Natural killer cell (primary cell): ENCODE measurements around the gene MMADHC. TPM values are rescaled to one million over a fixed set of nuclear protein-coding genes. Genes with fewer than 3 reads are reported as not detected.

Experiments
- ATAC-seq, 3 donors: fragments of 150-1000 bp in 2 of 3; fragments of 200-7000 bp in 1 of 3; cut with Tn5 transposase; 1 replicate in 1 of 3; 2 replicates in 2 of 3; pipeline ENCODE4 v1.10.0; 2021; ENCODE audit warnings: mild to moderate bottlenecking in 2 of 3, moderate library complexity in 2 of 3
- DNase-seq, 2 donors: peaks; one replicate each; pipeline versions ENCODE4 v3.0.0 to v3.0.0-alpha.2; 2013 to 2021; ENCODE audit warnings: mixed read lengths in 1 of 2
- H3K27ac ChIP-seq: one replicate; pipeline ENCODE4 v1.5.1; 2013; ENCODE audit warnings: mild to moderate bottlenecking, low read length
- H3K27me3 ChIP-seq: one replicate; pipeline ENCODE4 v1.6.1; 2013; ENCODE audit warnings: low read length; ENCODE audit not compliant: control insufficient read depth, insufficient read depth
- H3K36me3 ChIP-seq: one replicate; pipeline ENCODE4 v1.6.1; 2013; ENCODE audit warnings: low read length; ENCODE audit not compliant: control insufficient read depth, insufficient read depth
- H3K4me1 ChIP-seq: one replicate; pipeline ENCODE4 v1.6.1; 2013; ENCODE audit warnings: low read length; ENCODE audit not compliant: control insufficient read depth, insufficient read depth
- H3K4me3 ChIP-seq: one replicate; pipeline ENCODE4 v1.5.1; 2013; ENCODE audit warnings: low read length
- H3K9me3 ChIP-seq: one replicate; pipeline ENCODE4 v1.6.1; 2013; ENCODE audit warnings: low read length; ENCODE audit not compliant: control insufficient read depth, insufficient read depth
- H3K27ac Mint-ChIP-seq, 2 donors: one replicate each; pipeline ENCODE4 v1.8.0; 2022; ENCODE audit warnings: mild to moderate bottlenecking in 2 of 2, mixed read lengths in 2 of 2, moderate library complexity in 1 of 2
- H3K27me3 Mint-ChIP-seq, 2 donors: one replicate each; pipeline ENCODE4 v1.8.0; 2022; ENCODE audit warnings: low read depth in 2 of 2, mixed read lengths in 2 of 2
- H3K36me3 Mint-ChIP-seq: one replicate; pipeline ENCODE4 v1.8.0; 2022; ENCODE audit warnings: mixed read lengths
- H3K4me1 Mint-ChIP-seq, 2 donors: one replicate each; pipeline ENCODE4 v1.8.0; 2022; ENCODE audit warnings: mixed read lengths in 2 of 2
- H3K4me3 Mint-ChIP-seq: one replicate; pipeline ENCODE4 v1.8.0; 2022; ENCODE audit warnings: mild to moderate bottlenecking, moderate library complexity, mixed read lengths
- H3K9me3 Mint-ChIP-seq, 2 donors: one replicate each; pipeline ENCODE4 v1.8.0; 2022; ENCODE audit warnings: mixed read lengths in 2 of 2
- CTCF ChIP-seq: fragments of 200-600 bp; IDR thresholded peaks from one replicate; pipeline ENCODE4 v1.8.0; 2022; ENCODE audit warnings: antibody characterized with exemption
- WGBS: methylation state at CpG from one replicate; pipeline ENCODE4 v1.1.7; 2013; ENCODE audit warnings: missing lambda C conversion rate; ENCODE audit not compliant: insufficient coverage; 5-methylcytosine and 5-hydroxymethylcytosine counted together
- intact Hi-C: fragments of 100-400 bp; cut with micrococcal nuclease; formaldehyde crosslinking; loops from one replicate; pipeline ENCODE4 v1.14.2; 2022
- total RNA-seq, 4 donors: library from RNA; stranded (reverse); fragments of 120-200 nt in 1 of 4; gene quantifications; one replicate each; pipeline versions ENCODE4 v1.2.3 to v1.2.4, GENCODE V29; 2013 to 2022

Gene MMADHC
- total RNA-seq, 3 donors from 2014 or later (not counting 1 experiment from before 2014, with no cell fraction given): 59.6 to 73.9 (median 65.7) TPM

GRCh38 chr2:149575752-149576151, 11.8 kb downstream of the MMADHC start:
- Histone ChIP-seq H3K4me3 (no peak overlapping the region), H3K9me3 (no peaks in the 10 kb centered on the region), H3K36me3 (peaks cover 77% of the 10 kb centered on the region), H3K27me3 (no peaks in the 10 kb centered on the region), H3K27ac (no peak overlapping the region), H3K4me1 (no peaks in the 10 kb centered on the region)
- WGBS: no CpG with 5 or more reads among the region's 2 CpGs
- no peak for TF ChIP-seq CTCF
- Mint-ChIP-seq H3K4me1 (peaks cover 24 to 37% of the 10 kb centered on the region in 2 donors), H3K4me3 (no peak overlapping the region), H3K27ac (no peak overlapping the region), H3K27me3 (no peaks in the 10 kb centered on the region), H3K9me3 (no peaks in the 10 kb centered on the region), H3K36me3 (peaks cover 26% of the 10 kb centered on the region)
- ATAC-seq: no peak
- no peak for DNase-seq
- intact Hi-C loops: no loop called here

GRCh38 chr2:149575277-149575676, 12.3 kb downstream of the MMADHC start:
- H3K27ac Mint-ChIP-seq: peak overlapping the region; percentile 39 to 48

GRCh38 chr2:149573760-149574159, 13.8 kb downstream of the MMADHC start:
- ATAC-seq (no peak), DNase-seq (no peak)
- intact Hi-C loops: no loop called here
- Histone ChIP-seq H3K27me3 (no peaks in the 10 kb centered on the region), H3K4me1 (no peaks in the 10 kb centered on the region), H3K9me3 (no peaks in the 10 kb centered on the region), H3K36me3 (peaks cover 77% of the 10 kb centered on the region), H3K4me3 (no peak overlapping the region), H3K27ac (no peak overlapping the region)
- WGBS: no CpG with 5 or more reads among the region's 2 CpGs
- H3K4me3 Mint-ChIP-seq: no peak overlapping the region
- H3K36me3 Mint-ChIP-seq: peaks cover 39% of the 10 kb centered on the region
- no peaks in the 10 kb centered on the region for H3K9me3 Mint-ChIP-seq
- no peak overlapping the region for H3K27ac Mint-ChIP-seq
- H3K4me1 Mint-ChIP-seq: peaks cover 13 to 27% of the 10 kb centered on the region in 2 donors
- H3K27me3 Mint-ChIP-seq: no peaks in the 10 kb centered on the region
- no peak for TF ChIP-seq CTCF

More at GRCh38 chr2:149575277-149575676, 12.3 kb downstream of the MMADHC start:
- no peak overlapping the region for H3K27ac ChIP-seq
- H3K36me3 ChIP-seq: peaks cover 76% of the 10 kb centered on the region
- Mint-ChIP-seq H3K4me3 (no peak overlapping the region), H3K4me1 (peaks cover 19 to 33% of the 10 kb centered on the region in 2 donors), H3K9me3 (no peaks in the 10 kb centered on the region), H3K27me3 (no peaks in the 10 kb centered on the region), H3K36me3 (peaks cover 26% of the 10 kb centered on the region)
- H3K27me3 ChIP-seq: no peaks in the 10 kb centered on the region
- H3K9me3 ChIP-seq: no peaks in the 10 kb centered on the region
- no peak overlapping the region for H3K4me3 ChIP-seq
- no peaks in the 10 kb centered on the region for H3K4me1 ChIP-seq
- ATAC-seq (no peak), DNase-seq (no peak)
- intact Hi-C loops: no loop called here
- no peak for TF ChIP-seq CTCF
